Metanephros (tissue), 1 donor: ENCODE results near the gene FDXR. TPM values are rescaled to one million over a fixed set of nuclear protein-coding genes. Genes with fewer than 3 reads are reported as not detected.

Source experiments
- total RNA-seq: library from RNA; depleted of rRNA; stranded (reverse); fragments of >200 nt; gene quantifications from one replicate; pipeline ENCODE4 v1.2.3, GENCODE V29; 2014

FDXR gene, protein sequence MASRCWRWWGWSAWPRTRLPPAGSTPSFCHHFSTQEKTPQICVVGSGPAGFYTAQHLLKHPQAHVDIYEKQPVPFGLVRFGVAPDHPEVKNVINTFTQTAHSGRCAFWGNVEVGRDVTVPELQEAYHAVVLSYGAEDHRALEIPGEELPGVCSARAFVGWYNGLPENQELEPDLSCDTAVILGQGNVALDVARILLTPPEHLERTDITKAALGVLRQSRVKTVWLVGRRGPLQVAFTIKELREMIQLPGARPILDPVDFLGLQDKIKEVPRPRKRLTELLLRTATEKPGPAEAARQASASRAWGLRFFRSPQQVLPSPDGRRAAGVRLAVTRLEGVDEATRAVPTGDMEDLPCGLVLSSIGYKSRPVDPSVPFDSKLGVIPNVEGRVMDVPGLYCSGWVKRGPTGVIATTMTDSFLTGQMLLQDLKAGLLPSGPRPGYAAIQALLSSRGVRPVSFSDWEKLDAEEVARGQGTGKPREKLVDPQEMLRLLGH
- total RNA-seq, result 7.5 TPM

DNA sequence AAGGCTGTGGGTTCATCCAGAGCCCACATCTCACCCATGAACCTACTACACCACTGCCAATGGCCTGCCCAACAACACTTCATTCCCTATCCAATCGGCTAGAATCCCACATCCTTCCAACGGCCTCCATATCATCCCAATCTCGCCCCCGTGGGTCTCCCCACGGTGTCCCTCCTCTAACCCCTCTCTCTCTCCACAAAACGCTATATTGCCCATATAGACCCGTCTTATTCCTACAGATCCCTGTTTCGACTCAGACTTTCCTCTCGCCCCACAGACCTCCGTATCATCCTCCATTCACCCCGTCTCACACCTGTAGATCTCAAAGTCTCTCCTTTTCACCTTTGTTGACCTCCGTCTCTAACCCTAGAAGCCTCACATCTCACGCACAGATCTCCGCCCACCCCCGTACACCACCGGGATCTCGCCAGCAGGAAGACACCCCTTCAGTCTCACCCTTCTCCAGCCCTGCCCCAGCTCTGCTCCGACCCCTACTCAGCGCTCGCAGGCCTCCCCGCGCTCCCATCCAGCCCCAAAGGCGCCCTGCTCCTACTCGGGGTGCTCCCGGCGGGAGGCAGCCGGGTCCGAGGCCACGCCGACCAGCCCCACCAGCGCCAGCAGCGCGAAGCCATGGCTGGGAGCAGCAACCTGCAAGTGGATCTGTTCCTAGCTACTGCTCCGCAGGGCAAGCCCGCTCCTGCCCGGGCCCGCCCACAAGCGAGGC, at the start of gene FDXR:
Gene FDXR, minus strand, starts transcription at position 682 of the 724 bp plus-strand sequence. Its CDS starts 50 bp downstream, at position 632.

DNA sequence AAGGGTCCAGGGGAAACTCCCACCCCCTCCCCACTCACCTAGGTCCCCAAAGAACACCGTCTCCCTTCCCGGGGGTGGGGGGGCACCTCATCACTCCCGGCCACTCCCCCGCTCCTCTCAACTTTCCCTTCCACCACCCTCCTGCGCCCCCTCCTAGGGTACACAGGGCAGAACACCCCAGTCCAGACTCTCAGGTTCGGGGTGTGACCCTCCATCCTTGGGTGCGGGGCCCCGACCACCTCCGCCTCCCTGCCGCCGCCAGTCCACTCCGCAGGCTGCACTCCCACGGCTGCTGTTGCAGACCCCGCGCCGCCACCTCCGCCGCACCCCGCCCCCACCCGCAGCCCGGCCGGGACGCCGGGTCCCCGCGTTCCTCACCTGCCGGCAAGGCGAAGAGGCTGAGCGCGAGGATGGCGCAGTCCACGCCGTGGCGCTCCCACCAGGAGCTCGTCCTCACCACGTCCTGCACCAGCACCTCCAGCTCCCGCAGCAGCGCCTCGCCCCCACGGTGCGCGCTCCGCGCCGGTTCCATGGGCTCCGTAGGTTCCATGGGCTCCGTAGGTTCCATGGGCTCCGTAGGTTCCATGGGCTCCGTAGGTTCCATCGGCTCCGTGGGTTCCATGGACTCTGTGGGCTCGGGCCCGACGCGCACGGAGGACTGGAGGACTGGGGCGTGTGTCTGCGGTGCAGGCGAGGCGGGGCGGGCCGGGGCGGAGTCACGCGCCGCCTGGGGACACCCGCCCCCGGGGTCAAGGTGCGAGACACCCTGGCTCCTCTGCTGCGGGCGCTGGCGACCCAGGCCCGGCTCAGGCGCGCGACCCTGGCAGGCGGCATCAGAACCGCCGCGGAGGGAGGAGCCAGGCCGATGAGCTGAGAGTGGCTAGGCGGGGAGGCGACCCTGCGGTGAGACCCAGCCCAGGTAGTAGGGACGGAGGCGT, 20.4 kb upstream of the FDXR start, which contains the start of gene FADS6:
Gene FADS6, minus strand, starts transcription at position 660 of the 938 bp plus-strand sequence. Its CDS starts 38 bp downstream, at position 622.

DNA sequence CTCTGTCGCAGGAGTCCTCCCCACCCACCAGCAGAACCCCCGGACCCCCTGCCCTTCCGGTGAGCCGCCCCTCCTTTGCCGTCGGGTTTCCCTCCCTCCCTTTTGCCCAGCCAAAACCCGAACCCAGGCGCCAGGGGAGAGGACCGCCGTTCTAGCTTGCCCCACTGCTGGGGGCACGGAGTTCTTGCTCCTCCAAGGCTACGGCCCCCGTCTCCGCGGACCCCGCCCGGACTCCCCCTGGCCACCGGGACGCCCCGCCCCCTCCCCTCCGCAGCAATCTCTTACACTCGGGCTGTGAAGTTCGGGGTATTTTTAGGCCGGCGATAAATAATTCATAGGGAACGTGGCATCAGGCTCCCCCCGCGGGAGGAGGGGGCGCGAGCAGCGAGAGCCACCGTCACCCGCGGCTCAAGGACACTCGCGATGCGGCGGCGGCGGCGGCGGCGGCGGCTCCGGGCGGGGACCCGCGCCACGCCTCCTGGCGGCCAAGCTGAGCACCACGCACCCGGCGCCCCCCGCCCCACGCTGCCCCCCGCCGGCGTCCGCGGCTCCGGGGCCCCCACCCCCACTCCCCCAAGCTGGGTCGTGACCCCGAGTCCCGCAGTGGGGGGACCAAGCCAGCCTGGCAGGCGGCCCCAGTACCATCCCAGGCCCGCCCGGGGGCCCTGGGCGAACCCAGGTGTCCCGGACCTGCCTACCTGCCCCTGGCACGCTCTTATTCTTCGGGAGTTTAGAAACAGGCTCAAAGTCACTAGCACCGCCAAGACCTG, 13.2 kb downstream of the FDXR start, which contains the start of gene GRIN2C:
Gene GRIN2C, minus strand, starts transcription at position 427 of the 770 bp plus-strand sequence. CDS start 4,793 bp downstream, outside the sequence.

Other genes starting within 250 kb of the FDXR start
- gene CD300E, start 249.3 kb downstream of the FDXR start, total RNA-seq, result 1.1 TPM
- 3.0 TPM for gene CD300LF, start 160.1 kb downstream of the FDXR start, total RNA-seq
- 3.0 TPM for gene RAB37, start 135.7 kb downstream of the FDXR start, total RNA-seq
- 48.7 TPM for gene NHERF1, start 124.4 kb downstream of the FDXR start, total RNA-seq
- gene NAT9, start 96.6 kb downstream of the FDXR start, total RNA-seq, result 33.6 TPM
- 1.2 TPM for gene GRIN2C, start 13.1 kb downstream of the FDXR start, total RNA-seq
- gene FADS6, start 20.6 kb upstream of the FDXR start, total RNA-seq, result 0.64 TPM
- 0.64 TPM for gene USH1G, start 50.3 kb upstream of the FDXR start, total RNA-seq
- not detected for gene OTOP2, start 51.3 kb upstream of the FDXR start, total RNA-seq
- gene OTOP3, start 62.9 kb upstream of the FDXR start, total RNA-seq, result not detected
- 13.1 TPM for gene HID1, start 99.8 kb upstream of the FDXR start, total RNA-seq
- gene CDR2L, start 114.6 kb upstream of the FDXR start, total RNA-seq, result 8.2 TPM
- 40.1 TPM for gene MRPL58, start 139.7 kb upstream of the FDXR start, total RNA-seq
- 237 TPM for gene ATP5PD, start 174.0 kb upstream of the FDXR start, total RNA-seq
- gene KCTD2, start 174.2 kb upstream of the FDXR start, total RNA-seq, result 18.5 TPM
- 62.5 TPM for gene SLC16A5, start 215.0 kb upstream of the FDXR start, total RNA-seq
- gene ARMC7, start 237.0 kb upstream of the FDXR start, total RNA-seq, result 9.2 TPM